Fibroblast of mammary gland (primary cell): Measurements from ENCODE around the gene EXD3.
"Not testable (repeated sequence)": the region's sequence is repeated elsewhere in the genome, so short reads cannot be mapped to it uniquely, and the experiment has no call there.

ENCODE experiments used
- DNase-seq: peaks from one replicate; pipeline ENCODE4 v3.0.0-alpha.2; 2010; ENCODE audit warnings: low read depth
- H3K4me3 ChIP-seq: 2 replicates; pipeline ENCODE4 v1.5.1; 2011; ENCODE audit warnings: low read depth, mild to moderate bottlenecking, low read length, moderate library complexity; ENCODE audit not compliant: control insufficient read depth
- TF ChIP-seq, protein P1 (sequence below): conservative IDR thresholded peaks from 2 replicates; pipeline ENCODE4 v1.5.1; 2011; ENCODE audit warnings: low read depth, low read length, inconsistent platforms; ENCODE audit not compliant: control insufficient read depth, insufficient read depth

Gene EXD3, protein sequence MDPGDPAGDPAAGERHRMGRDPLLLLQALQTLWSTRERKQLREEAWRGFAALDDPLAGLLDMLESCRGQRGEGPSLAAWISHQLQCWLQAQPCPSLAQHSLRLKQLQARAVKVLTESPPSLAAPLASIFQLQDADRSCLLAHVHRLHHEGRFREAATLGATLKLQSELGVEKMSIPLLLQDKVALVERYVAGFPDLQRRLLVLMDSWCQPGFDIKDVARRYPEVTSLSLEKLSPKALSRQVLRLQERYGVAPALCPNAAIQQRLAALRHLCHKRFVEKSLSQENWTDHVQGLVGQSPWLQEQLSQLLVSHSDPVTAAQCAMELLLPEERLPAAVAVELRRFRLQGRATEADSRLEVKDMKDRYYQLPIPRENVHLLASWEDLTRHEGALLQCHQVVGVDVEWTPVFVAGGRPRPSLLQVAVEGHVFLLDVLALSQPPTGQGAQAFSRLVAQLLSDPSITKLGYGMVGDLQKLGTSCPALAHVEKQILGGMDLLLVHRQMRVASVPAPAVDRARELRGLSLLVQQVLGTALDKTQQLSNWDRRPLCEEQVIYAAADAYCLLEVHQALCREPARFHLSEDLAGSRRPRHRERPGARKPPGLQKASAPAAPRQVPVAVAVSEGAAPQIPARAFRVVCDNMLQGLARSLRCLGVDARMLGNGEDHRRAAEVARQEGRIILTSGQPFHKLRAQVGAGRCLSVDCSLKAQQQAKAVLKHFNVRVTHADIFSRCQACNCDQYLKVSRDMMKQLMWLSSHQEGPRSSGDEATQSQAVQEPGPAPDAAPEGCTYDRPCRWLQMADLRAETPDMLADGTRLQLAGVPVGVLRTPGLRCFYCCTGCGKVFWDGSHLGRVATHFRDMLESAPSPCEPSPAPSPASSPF

DNA sequence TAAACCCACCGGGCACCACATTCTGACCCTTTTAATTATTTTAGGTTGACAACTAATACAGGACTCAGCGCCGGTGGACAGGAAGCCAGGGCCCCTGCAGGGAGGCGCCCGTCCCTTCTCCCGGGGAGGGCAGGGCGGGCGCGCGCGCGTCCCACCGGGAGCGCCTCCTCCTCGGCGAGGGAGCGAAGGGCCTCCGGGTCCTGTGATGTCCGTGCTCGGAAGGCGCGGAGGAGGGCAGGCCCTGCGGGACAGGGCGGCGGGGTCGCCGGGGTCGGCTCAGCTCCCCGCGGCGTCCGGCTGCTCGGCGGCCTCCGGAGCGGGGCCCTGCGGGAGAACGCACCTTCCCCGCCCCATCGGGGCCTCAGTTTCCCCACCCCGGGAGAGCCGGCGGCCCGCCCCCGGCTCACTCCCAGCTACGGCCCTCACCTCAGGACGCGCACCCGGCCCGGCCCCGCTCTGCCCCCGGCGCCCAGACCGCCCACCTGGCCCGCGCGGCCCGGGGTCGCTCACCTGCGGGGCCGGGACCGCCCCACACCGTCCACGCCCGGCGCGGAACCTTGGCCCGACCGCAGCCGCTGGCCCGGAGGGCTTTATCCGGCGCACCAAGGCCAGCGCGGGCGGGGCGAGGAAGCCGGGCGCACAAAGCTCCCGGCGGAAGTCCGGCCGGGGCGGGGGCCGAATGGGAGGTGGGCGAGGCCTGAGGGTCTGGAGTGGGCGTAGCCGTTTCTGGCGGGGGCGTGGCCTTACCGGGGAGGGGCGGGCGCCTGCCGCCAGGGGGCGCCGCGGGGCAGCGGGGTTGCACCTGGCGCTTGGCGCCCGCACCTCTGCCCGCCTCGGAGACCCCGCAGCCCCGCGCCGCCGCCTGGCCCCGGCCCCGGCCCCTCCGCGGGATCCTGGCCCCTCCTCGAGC lies at the start of gene EXD3, which contains the start of gene NOXA1:
TSS of gene EXD3 (minus strand) at position 559 of the 910 bp plus-strand sequence. CDS start 27,805 bp downstream, outside the sequence.
TSS of gene NOXA1 (plus strand) at position 790 of the 910 bp plus-strand sequence. CDS start 137 bp downstream, outside the sequence.
- peak within 1 kb of the TSS; percentile 78 for H3K4me3 ChIP-seq
- TF ChIP-seq, protein P1, sequence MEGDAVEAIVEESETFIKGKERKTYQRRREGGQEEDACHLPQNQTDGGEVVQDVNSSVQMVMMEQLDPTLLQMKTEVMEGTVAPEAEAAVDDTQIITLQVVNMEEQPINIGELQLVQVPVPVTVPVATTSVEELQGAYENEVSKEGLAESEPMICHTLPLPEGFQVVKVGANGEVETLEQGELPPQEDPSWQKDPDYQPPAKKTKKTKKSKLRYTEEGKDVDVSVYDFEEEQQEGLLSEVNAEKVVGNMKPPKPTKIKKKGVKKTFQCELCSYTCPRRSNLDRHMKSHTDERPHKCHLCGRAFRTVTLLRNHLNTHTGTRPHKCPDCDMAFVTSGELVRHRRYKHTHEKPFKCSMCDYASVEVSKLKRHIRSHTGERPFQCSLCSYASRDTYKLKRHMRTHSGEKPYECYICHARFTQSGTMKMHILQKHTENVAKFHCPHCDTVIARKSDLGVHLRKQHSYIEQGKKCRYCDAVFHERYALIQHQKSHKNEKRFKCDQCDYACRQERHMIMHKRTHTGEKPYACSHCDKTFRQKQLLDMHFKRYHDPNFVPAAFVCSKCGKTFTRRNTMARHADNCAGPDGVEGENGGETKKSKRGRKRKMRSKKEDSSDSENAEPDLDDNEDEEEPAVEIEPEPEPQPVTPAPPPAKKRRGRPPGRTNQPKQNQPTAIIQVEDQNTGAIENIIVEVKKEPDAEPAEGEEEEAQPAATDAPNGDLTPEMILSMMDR, result no peak
- peak; percentile 86 for DNase-seq

DNA sequence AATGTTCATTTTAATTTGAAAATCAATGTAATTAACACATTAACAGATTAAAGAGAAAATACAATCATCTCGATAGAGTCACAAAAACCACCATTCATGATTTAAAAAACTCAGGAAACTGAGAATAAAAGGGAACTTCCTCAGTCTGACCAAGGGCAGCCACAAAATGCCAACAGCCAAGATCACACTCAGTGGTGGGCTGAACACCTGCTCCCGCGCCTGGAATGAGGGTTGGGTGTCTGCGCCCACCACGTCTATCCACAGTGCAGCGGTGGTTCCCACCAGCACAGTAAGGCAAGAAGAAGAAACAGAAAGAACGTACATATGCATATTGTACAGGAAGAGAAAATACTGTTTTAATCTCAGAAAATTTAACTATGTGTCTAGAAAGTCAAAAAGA lies 47.8 kb upstream of the EXD3 start:
- TF ChIP-seq, protein P1, result no peak
- DNase-seq, result no peak
- H3K4me3 ChIP-seq, result no peak overlapping the region

DNA sequence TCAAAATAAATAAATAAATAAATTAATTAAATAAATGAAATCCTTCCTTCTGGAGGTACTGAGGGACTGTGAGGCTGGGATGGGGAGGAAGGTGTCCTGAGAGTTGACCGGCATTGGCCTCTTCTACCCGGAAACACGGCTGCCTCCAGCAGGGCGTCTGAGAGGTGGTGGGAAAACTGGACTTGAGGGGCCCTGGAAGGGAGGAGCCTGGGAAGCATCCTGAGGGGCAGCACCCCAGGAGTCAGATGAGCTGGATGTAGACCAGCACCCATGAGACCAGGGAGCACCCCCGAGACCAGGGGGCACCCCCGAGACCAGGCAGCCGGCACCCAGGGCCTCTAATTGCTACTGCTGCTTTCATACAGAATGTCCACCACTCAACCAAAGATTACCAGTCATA lies 44.9 kb upstream of the EXD3 start:
- TF ChIP-seq, protein P1, result no peak
- DNase-seq, result no peak

DNA sequence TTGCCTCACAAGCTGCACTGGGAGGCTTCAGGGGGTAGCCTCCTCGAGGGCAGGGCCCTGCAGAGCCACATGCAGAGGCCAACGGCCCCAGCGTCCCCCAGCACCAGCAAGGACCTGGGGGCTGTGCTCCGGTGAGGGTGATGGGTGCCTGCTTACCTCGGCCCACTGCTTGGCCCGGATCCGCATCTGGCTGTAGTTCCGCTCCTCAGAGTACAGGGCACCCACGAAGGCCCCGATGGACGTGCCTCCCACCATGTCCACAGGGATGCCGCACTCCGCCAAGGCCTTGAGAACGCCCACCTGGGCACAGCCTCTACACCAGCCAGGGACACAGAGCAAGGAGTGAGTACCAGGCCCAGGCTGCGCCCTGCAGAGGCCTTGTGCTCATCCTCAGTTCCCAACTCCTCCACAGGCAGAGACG lies 44.2 kb upstream of the EXD3 start:
- no peak overlapping the region for H3K4me3 ChIP-seq
- TF ChIP-seq, protein P1, result no peak
- no peak for DNase-seq

More for the DNA sequence above, 44.9 kb upstream of the EXD3 start:
- no peak overlapping the region for H3K4me3 ChIP-seq

DNA sequence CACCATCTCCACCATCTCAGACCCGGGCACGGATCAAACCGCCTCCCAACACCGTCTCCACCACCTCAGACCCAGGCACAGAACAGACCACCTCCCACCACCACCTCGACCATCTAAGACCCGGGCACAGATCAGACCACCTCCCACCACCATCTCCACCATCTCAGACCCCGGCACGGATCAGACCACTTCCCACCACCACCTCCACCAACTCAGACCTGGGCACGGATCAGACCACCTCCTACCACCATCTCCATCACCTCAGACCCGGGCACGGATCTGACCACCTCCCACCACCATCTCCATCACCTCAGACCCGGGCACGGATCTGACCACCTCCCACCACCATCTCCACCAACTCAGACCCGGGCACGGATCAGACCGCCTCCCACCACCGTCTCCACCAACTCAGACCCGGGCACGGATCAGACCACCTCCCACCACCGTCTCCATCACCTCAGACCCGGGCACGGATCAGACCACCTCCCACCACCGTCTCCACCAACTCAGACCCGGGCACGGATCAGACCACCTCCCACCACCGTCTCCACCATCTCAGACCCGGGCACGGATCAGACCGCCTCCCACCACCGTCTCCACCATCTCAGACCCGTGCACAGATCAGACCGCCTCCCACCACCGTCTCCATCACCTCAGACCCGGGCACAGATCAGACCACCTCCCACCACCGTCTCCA lies 43.6 kb upstream of the EXD3 start:
- not testable (repeated sequence) for DNase-seq, H3K4me3 ChIP-seq

DNA sequence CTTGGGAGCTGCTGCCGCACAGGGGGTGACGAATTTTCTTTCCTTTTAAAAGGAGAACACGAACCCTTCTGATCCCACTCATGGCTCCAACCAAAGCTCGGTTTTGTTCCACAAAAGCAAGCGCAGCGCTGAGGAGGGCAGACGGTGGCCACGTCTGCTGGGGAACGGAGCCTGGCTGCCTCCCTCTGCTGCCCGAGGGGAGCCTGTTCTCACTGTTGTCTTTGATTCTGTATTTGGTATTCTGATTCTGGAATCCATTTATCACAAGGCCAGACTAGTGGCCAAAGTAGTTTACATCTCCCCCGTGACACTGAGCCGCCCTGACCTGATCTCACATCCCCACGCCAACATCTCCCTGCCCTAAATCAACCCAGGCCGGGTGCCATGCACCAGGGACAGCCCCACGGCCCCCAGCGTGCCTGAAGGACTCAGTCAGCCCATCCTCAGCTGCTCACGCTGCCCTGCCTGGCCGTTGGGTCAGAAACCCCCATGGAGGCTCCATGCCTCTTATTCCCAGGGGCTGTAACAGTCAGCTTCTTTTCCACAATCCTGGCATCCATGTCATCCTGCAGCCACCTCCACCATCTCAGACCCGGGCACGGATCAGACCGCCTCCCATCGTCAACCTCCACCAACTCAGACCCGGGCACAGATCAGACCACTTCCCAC lies 42.9 kb upstream of the EXD3 start:
- no peak for DNase-seq
- TF ChIP-seq, protein P1, result no peak
- H3K4me3 ChIP-seq, result no peak overlapping the region
